Measurements from ENCODE around the gene FAM110D.

FAM110D gene

DNA sequence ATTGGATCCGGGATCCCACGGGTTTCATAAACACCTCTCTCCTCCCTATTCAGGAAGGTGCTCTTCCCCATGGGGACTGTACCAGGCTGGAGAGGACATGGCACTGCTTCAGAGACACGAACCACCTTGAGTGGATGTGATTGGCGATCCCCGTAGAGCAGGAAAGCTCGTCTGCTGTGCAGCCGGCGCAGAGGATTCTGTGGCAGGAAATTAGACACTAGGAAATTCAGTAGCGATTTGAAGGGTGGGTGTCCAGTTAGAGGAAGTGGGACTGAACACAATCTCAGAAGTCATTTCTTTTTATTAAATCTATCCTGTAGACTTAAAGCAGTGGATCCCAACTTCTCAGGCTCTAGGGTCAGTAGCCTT is 46.5 kb upstream of the FAM110D start:
- no peak for TF ChIP-seq SIN3A (IDR thresholded peaks at IDR 0.05; ENCODE audit: borderline replicate concordance, insufficient read depth, low read length)
- TF ChIP-seq FOXP2 (optimal IDR thresholded peaks at IDR 0.05; ENCODE audit: borderline replicate concordance, extremely low read depth, extremely low read length, insufficient read depth), result no peak
- TF ChIP-seq, protein P1, sequence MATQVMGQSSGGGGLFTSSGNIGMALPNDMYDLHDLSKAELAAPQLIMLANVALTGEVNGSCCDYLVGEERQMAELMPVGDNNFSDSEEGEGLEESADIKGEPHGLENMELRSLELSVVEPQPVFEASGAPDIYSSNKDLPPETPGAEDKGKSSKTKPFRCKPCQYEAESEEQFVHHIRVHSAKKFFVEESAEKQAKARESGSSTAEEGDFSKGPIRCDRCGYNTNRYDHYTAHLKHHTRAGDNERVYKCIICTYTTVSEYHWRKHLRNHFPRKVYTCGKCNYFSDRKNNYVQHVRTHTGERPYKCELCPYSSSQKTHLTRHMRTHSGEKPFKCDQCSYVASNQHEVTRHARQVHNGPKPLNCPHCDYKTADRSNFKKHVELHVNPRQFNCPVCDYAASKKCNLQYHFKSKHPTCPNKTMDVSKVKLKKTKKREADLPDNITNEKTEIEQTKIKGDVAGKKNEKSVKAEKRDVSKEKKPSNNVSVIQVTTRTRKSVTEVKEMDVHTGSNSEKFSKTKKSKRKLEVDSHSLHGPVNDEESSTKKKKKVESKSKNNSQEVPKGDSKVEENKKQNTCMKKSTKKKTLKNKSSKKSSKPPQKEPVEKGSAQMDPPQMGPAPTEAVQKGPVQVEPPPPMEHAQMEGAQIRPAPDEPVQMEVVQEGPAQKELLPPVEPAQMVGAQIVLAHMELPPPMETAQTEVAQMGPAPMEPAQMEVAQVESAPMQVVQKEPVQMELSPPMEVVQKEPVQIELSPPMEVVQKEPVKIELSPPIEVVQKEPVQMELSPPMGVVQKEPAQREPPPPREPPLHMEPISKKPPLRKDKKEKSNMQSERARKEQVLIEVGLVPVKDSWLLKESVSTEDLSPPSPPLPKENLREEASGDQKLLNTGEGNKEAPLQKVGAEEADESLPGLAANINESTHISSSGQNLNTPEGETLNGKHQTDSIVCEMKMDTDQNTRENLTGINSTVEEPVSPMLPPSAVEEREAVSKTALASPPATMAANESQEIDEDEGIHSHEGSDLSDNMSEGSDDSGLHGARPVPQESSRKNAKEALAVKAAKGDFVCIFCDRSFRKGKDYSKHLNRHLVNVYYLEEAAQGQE (IDR thresholded peaks at IDR 0.05; ENCODE audit: insufficient read depth in 1 of 2, low read depth in 2 of 2, low read length in 2 of 2), result no peak
- TF ChIP-seq POLR2AphosphoS5 (IDR thresholded peaks at IDR 0.05; ENCODE audit: low read depth, low read length), result no peak
- no peak for TF ChIP-seq TAF1 (IDR thresholded peaks at IDR 0.05; ENCODE audit: borderline replicate concordance, insufficient read depth, low read length)

DNA sequence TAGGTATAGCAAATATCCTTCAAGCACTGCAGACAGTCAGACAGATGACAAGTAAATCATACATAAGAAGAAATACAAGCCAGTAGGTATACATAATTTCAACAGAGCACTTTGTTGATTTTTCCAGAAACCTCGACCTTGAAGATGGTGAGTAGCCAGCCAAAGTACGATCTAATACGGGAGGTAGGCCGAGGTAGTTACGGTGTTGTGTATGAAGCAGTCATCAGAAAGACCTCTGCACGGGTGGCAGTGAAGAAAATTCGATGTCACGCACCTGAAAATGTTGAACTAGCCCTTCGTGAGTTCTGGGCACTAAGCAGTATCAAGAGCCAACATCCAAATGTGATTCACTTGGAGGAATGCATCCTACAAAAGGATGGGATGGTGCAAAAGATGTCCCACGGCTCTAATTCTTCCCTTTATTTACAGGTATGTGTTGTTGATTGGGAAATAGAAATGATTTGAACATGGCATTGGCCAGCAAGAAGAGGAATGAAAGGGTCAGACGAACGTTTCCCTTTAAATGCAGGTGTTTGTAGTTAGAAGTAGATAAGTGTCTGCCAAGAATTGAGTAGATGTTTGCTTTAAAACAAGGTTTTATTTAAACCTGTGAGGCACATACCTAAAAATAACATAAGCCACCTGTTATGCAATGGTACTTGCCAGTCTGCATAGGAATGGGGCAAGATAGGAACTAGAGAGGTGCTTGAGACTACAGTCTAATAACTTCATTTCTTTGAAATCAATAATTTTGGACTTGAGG is 44.5 kb upstream of the FAM110D start:
- no peak for TF ChIP-seq FOXP2 (optimal IDR thresholded peaks at IDR 0.05; ENCODE audit: borderline replicate concordance, extremely low read depth, extremely low read length, insufficient read depth)
- no peak for TF ChIP-seq TAF1 (IDR thresholded peaks at IDR 0.05; ENCODE audit: borderline replicate concordance, insufficient read depth, low read length)
- TF ChIP-seq SIN3A (IDR thresholded peaks at IDR 0.05; ENCODE audit: borderline replicate concordance, insufficient read depth, low read length), result no peak
- TF ChIP-seq, protein P1 (IDR thresholded peaks at IDR 0.05; ENCODE audit: insufficient read depth in 1 of 2, low read depth in 2 of 2, low read length in 2 of 2), result no peak
- no peak for TF ChIP-seq POLR2AphosphoS5 (IDR thresholded peaks at IDR 0.05; ENCODE audit: low read depth, low read length)

DNA sequence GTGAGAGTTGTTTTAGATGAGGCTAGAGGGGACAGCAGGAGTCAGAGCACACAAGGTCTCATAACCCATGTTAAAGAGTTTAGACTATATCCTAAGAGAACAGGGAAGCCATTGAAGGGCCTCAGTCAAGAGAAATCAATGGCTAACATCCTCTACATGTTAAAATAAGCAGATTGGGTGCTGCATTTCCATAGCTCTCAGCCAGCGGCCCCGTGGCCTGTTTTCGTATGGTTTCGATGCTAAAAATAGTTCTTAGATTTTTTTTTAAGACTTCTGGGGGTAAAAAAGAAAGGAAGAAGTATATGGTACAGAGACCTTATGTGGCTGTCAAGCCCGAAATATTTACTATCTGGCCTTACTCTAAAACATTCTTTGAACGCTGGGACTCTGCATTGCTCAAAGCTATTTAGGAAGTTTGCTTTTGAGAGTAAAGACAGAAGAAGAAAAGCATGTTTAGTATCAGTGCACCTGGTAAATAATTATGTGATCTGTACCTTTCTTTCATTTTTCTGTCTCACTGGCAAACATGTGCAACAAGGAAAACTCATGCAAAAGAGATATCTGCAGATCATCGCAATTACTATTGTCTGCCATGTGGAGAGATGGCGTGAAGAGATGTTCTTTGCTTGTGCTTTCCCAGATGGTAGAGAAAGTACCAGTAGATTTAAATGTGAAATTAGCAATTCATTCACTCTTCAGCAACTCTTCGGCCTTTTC is 38.8 kb upstream of the FAM110D start:
- TF ChIP-seq POLR2AphosphoS5 (IDR thresholded peaks at IDR 0.05; ENCODE audit: low read depth, low read length) (no peak), FOXP2 (optimal IDR thresholded peaks at IDR 0.05; ENCODE audit: borderline replicate concordance, extremely low read depth, extremely low read length, insufficient read depth) (no peak), TAF1 (IDR thresholded peaks at IDR 0.05; ENCODE audit: borderline replicate concordance, insufficient read depth, low read length) (no peak)

DNA sequence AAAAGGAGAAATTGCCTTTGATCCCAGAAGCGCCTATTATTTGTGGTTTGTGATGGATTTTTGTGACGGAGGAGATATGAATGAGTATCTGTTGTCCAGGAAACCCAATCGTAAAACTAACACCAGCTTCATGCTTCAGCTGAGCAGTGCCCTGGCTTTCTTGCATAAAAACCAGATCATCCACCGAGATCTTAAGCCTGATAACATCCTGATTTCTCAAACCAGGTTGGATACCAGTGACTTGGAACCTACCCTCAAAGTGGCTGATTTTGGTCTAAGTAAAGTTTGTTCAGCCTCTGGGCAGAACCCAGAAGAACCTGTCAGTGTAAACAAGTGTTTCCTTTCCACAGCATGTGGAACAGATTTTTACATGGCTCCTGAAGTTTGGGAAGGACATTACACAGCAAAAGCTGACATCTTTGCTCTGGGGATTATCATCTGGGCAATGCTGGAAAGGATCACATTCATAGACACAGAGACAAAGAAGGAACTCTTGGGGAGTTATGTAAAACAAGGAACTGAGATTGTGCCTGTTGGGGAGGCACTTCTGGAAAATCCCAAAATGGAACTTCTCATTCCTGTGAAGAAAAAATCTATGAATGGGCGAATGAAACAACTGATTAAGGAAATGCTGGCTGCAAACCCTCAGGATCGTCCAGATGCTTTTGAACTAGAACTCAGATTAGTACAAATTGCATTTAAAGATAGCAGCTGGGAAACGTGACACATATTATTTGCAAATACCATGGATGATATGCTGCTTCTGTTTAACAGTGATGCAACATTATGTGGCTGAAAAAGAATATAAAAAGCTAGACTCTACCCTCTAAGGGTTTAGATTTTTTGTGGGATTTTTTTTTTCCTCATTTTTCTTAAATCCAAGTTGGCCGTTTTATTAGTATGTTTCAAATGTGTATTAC is 36.8 kb upstream of the FAM110D start:
- no peak for TF ChIP-seq POLR2AphosphoS5 (IDR thresholded peaks at IDR 0.05; ENCODE audit: low read depth, low read length)
- no peak for TF ChIP-seq TAF1 (IDR thresholded peaks at IDR 0.05; ENCODE audit: borderline replicate concordance, insufficient read depth, low read length)
- TF ChIP-seq SIN3A (IDR thresholded peaks at IDR 0.05; ENCODE audit: borderline replicate concordance, insufficient read depth, low read length), result no peak
- TF ChIP-seq, protein P1 (IDR thresholded peaks at IDR 0.05; ENCODE audit: insufficient read depth in 1 of 2, low read depth in 2 of 2, low read length in 2 of 2), result no peak
- TF ChIP-seq FOXP2 (optimal IDR thresholded peaks at IDR 0.05; ENCODE audit: borderline replicate concordance, extremely low read depth, extremely low read length, insufficient read depth), result no peak
